ENCODE results near the gene SEC31A.

SEC31A gene

GRCh38 chr4:82789025-82789776 lies 101.8 kb downstream of the SEC31A start:
- DNase-seq, result no peak

GRCh38 chr4:82787342-82787741 lies 103.6 kb downstream of the SEC31A start:
- no peak for DNase-seq

GRCh38 chr4:82786828-82787227 lies 104.1 kb downstream of the SEC31A start:
- no peak for DNase-seq

GRCh38 chr4:82785611-82786400 lies 105.1 kb downstream of the SEC31A start:
- DNase-seq, result peak; percentile 91

GRCh38 chr4:82784681-82785610 lies 106.0 kb downstream of the SEC31A start:
- DNase-seq, result peak; percentile 80

GRCh38 chr4:82782626-82783345 lies 108.2 kb downstream of the SEC31A start:
- DNase-seq, result no peak

GRCh38 chr4:82780752-82781231 lies 110.2 kb downstream of the SEC31A start:
- peak; percentile 73 for DNase-seq

- DNase-seq, result no peak
Observed at GRCh38 chr4:82780170-82780751, 110.7 kb downstream of the SEC31A start.

- no peak for DNase-seq
Observed at GRCh38 chr4:82779032-82779431, 111.9 kb downstream of the SEC31A start.

GRCh38 chr4:82777857-82778525 lies 113.0 kb downstream of the SEC31A start:
- DNase-seq, result no peak

GRCh38 chr4:82776925-82777542 lies 113.9 kb downstream of the SEC31A start:
- DNase-seq, result peak; percentile 57

GRCh38 chr4:82775243-82775642 lies 115.7 kb downstream of the SEC31A start:
- no peak for DNase-seq

GRCh38 chr4:82774711-82775171 lies 116.2 kb downstream of the SEC31A start:
- DNase-seq, result peak; percentile 64

- no peak for DNase-seq
Observed at GRCh38 chr4:82773057-82773456, 117.9 kb downstream of the SEC31A start.

GRCh38 chr4:82770607-82771006 lies 120.3 kb downstream of the SEC31A start:
- DNase-seq, result no peak

Measured in fibroblast of skin of abdomen (primary cell).